ENCODE results near the gene SLC25A18.

SLC25A18 gene

DNA sequence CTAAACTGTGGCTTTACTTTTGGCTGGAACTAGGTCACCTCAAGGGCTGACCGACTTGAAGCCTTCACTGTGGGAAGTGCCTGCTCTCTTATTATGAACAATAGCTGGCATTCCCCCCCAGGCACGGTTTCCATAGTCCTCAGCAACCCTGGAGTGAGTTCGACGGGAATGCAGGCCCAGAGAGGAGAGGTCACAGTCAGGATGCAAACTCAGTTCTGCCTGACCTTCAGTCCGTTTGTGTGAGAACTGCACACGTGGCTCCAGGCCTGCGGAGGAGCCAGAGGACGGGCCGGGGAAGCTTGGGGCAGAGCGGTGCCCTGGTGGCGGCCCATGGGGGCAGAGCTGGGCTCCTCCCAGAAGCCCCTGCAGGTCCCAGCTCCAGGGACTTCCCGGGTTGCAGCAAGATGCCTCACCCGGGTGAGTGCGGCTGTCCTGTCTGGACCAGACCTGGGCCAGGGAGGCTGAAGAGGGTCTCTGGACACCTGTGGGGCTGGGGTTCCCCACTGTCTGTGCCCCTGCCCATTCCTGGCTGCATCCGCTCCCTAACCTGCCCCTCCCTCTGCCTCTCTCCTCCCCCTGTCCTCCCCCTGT lies 17.2 kb downstream of the SLC25A18 start:
- H3K36me3 ChIP-seq (ENCODE audit: control insufficient read depth, insufficient read depth, low read length): no peaks in the 10 kb centered on the region
- H3K27me3 ChIP-seq (replicated peaks; ENCODE audit: control insufficient read depth, insufficient read depth, low read length): no peaks in the 10 kb centered on the region
- DNase-seq (ENCODE audit: extremely low read depth, insufficient read length): no peak
- TF ChIP-seq, protein P1, sequence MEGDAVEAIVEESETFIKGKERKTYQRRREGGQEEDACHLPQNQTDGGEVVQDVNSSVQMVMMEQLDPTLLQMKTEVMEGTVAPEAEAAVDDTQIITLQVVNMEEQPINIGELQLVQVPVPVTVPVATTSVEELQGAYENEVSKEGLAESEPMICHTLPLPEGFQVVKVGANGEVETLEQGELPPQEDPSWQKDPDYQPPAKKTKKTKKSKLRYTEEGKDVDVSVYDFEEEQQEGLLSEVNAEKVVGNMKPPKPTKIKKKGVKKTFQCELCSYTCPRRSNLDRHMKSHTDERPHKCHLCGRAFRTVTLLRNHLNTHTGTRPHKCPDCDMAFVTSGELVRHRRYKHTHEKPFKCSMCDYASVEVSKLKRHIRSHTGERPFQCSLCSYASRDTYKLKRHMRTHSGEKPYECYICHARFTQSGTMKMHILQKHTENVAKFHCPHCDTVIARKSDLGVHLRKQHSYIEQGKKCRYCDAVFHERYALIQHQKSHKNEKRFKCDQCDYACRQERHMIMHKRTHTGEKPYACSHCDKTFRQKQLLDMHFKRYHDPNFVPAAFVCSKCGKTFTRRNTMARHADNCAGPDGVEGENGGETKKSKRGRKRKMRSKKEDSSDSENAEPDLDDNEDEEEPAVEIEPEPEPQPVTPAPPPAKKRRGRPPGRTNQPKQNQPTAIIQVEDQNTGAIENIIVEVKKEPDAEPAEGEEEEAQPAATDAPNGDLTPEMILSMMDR (IDR thresholded peaks at IDR 0.05; ENCODE audit: insufficient read depth, low read length, poor library complexity, severe bottlenecking): no peak
- H3K4me3 ChIP-seq (replicated peaks; ENCODE audit: low read depth, low read length): no peak overlapping the region

DNA sequence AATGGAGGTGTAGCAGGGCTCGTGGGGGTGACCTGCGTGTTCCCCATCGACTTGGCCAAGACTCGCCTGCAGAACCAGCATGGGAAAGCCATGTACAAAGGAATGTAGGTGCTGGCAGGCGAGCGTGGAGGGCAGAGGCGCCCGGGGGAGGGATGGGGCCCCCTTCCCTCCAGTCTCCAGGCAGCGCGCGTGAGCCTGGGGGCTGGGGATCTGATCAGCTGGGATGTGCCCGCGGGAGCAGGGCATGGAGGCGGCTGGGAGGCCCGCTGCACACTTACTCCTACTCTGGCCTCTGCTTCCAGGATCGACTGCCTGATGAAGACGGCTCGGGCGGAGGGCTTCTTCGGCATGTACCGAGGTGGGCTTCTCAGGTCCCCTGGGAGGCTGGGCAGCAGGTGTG lies 17.8 kb downstream of the SLC25A18 start:
- no peaks in the 10 kb centered on the region for H3K36me3 ChIP-seq (ENCODE audit: control insufficient read depth, insufficient read depth, low read length)
- no peaks in the 10 kb centered on the region for H3K27me3 ChIP-seq (replicated peaks; ENCODE audit: control insufficient read depth, insufficient read depth, low read length)
- TF ChIP-seq, protein P1 (IDR thresholded peaks at IDR 0.05; ENCODE audit: insufficient read depth, low read length, poor library complexity, severe bottlenecking): no peak
- DNase-seq (ENCODE audit: extremely low read depth, insufficient read length): no peak
- H3K4me3 ChIP-seq (replicated peaks; ENCODE audit: low read depth, low read length): no peak overlapping the region

DNA sequence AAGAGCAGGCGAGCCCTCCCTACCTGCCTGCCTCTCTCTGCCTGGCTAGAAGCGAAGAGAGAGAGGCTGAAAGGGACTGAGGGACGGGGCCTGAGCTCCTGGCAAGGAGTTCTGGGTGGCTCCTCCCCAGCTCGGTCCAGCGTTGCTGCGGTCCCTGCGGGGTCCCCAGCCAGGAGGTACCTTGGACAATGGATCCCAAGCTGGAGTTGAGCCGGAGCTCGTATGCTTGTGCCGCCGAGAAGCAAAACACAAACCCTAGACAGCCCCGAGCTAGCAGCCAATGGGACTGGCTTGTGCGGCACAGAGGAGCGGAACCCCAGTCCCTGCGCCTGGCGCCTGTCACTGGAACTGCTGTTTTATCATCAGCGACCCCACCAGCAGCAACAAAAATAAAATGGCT lies 18.3 kb downstream of the SLC25A18 start:
- Histone ChIP-seq H3K36me3 (ENCODE audit: control insufficient read depth, insufficient read depth, low read length) (no peaks in the 10 kb centered on the region), H3K27me3 (replicated peaks; ENCODE audit: control insufficient read depth, insufficient read depth, low read length) (no peaks in the 10 kb centered on the region), H3K4me3 (replicated peaks; ENCODE audit: low read depth, low read length) (no peak overlapping the region)
- TF ChIP-seq, protein P1 (IDR thresholded peaks at IDR 0.05; ENCODE audit: insufficient read depth, low read length, poor library complexity, severe bottlenecking): no peak
- no peak for DNase-seq (ENCODE audit: extremely low read depth, insufficient read length)

DNA sequence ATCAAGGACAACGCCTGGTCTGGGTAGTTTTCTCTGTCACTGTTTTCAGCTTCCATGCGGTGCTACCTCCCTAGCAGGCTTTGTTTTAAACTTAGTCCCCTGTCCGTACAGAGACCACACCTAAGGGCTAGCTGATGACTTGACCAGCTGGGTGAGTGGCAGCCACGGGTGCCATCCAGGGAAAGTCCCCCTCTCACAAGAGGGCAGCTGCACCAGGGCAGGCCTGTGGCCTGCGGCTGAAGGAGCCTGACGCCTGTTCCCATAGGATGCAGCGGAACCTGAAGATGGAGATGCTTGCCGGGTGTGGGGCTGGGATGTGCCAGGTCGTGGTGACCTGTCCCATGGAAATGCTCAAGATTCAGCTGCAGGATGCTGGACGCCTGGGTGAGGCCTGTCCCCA lies 19.9 kb downstream of the SLC25A18 start:
- H3K36me3 ChIP-seq (ENCODE audit: control insufficient read depth, insufficient read depth, low read length): no peaks in the 10 kb centered on the region
- no peak for DNase-seq (ENCODE audit: extremely low read depth, insufficient read length)
- no peak overlapping the region for H3K4me3 ChIP-seq (replicated peaks; ENCODE audit: low read depth, low read length)
- TF ChIP-seq, protein P1 (IDR thresholded peaks at IDR 0.05; ENCODE audit: insufficient read depth, low read length, poor library complexity, severe bottlenecking): no peak
- no peaks in the 10 kb centered on the region for H3K27me3 ChIP-seq (replicated peaks; ENCODE audit: control insufficient read depth, insufficient read depth, low read length)

DNA sequence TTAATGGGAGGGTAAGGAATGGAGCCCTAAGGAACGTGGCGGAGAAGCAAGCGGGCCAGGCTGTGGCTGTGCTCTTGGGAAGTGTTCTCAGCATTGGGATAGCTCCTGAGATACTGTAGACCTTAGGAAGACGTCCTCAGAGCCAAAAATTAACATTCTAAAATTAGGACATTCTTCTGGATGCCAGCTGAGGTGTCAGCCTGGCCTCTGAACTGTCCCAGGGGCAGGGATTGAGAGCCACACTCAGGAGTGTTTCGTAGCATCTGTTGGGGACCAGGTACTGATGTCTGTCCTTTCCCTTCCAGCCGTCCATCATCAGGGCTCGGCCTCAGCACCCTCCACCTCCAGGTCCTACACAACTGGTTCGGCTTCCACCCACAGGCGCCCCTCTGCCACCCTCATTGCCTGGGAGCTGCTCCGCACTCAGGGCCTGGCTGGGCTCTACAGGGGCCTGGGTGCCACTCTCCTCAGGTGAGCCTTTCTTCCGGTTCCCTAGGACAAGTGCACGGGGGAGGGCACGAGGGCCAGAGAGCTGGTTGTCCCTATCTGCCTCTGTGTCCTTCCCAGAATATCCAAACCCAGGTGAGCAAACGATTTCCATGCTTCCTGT lies 23.6 kb downstream of the SLC25A18 start:
- Histone ChIP-seq H3K27me3 (replicated peaks; ENCODE audit: control insufficient read depth, insufficient read depth, low read length) (no peaks in the 10 kb centered on the region), H3K36me3 (ENCODE audit: control insufficient read depth, insufficient read depth, low read length) (peaks cover 12% of the 10 kb centered on the region), H3K4me3 (replicated peaks; ENCODE audit: low read depth, low read length) (no peak overlapping the region)
- TF ChIP-seq, protein P1 (IDR thresholded peaks at IDR 0.05; ENCODE audit: insufficient read depth, low read length, poor library complexity, severe bottlenecking): no peak
- DNase-seq (ENCODE audit: extremely low read depth, insufficient read length): no peak

Data from GM06990 (cell line).